GM18951 (cell line): ENCODE results near the gene DIPK1A.

Experiments used
- POLR2A ChIP-seq: IDR thresholded peaks from 4 replicates; pipeline ENCODE4 v1.6.1; 2011; ENCODE audit warnings: mild to moderate bottlenecking; ENCODE audit not compliant: insufficient read length, insufficient read depth; ENCODE audit errors: extremely low read depth
- in situ Hi-C: fragments of 300-500 bp; cut with MboI; formaldehyde crosslinking; loops from one replicate; pipeline ENCODE4 v1.12.0; 2022; ENCODE audit warnings: low sequenced_read_pairs, mixed read lengths, inconsistent platforms; ENCODE audit not compliant: unreplicated experiment

Gene DIPK1A

DNA sequence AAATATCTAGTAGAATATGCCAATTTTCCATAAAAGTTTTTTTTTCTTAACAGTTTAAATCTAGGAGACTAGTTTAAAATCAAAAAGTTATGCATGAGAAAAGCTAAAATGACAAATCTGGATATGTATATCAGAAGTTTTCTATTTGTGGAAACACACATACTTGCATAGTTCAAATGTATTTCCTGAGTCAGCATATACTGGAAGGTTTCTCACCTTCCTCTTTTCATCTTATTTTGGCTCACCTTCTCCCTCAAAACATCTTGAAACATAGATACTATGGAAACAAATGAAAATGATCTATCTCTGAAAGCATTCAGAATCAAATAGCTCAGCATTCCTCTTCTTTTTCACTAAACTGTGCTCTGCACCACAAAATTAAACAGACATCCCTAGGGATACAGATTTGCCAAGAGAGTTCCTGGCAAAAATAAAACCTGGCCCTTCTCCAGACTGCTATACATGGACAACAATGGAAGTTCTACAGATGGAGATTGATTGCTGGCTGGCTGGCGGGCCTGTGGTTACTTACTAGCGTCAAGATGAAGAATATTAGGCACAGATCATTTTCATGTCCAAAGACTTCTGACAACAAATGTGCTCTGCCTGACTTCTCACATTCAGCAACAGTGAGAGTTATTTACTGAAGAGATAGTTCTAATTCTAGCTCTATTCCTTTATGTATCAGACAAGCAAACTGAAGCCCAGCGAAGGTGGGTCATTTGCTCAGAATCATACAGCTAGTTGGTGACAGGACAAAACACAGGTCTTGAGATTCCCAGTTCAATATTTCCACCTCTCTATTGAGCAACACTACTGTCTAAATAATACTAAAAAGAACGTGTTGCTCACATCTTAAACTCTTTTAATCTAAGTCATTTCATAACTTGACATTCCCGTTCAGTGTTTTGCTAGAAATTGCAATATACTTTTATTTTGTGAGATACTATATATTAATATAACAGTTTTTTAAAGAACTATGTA is 26.6 kb downstream of the DIPK1A start:
- TF ChIP-seq POLR2A = no peak
- in situ Hi-C loops = no loop called here

DNA sequence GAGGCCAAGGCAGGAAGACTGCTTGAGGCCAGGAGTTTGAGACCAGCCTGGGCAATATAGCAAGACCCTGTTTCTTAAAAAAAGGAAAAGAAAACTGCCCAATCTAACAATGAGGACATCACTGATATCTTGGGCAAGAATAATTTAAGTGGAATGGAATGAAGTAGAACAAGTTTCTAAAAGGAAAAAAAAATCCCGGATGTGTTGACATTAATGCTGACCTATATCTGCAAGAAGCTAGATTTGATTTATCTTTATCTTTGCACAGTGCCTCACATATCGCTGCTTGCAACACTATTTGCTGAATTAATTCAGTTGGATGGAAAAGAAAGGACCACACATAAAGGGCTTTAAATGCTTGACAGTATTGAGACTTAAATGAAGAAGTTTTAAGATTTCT is 27.8 kb downstream of the DIPK1A start:
- in situ Hi-C loops = no loop called here
- no peak for TF ChIP-seq POLR2A

DNA sequence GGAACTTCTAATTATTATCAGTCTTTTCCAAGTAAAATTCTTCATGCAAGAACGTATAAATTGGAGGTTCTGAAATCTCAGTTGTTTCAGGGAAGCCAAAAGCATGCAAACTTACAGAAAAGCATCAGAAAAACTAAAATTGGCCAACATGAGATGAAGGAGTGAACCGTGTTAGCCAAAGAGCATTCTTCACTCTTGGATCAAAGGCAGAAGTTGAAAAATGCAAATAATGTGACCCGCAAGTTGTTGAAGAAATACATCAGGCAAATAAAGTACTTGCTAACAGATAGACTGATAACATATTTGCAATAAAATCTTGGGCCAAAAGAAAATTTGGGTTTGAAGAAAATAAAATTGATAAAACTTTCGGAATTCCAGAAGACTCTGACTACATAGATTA is 29.6 kb downstream of the DIPK1A start:
- TF ChIP-seq POLR2A = no peak
- in situ Hi-C loops = no loop called here

DNA sequence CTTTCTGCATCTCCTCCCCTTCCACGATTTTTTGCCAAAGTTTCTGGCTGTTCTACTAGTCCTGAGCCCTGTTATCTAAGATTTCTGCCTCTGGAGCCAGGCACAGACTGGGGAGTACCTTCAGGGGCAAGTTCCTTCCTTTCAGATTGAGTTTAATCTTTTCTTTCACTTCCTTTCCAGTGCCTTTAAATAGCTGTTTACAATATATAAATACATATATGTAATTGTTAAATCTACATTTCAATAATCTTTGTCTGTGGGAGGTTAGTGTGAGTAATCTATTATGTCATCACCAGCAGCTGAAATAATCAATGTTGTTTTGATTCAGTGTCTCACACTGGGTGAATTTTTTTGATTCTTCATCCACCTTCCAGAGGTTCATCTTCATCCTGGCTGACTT is 31.8 kb downstream of the DIPK1A start:
- in situ Hi-C loops = no loop called here
- no peak for TF ChIP-seq POLR2A

DNA sequence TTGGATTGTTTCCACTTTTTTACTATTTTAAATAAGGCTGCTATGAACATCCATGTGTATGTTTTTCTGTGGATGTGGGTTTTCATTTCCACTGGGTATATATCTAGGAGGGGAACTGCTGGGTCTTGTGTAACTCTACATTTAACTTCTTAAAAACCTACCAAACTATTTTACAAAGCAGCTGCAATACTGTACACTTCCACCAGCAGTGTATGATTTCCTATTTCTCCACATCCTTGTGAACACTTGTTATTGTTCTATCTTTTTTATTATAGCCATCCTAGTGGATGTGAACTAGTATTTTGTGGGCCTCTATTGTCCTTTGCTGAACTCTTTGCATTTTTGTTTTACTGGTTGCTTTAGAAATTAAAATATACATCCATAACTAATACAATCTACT is 33.4 kb downstream of the DIPK1A start:
- in situ Hi-C loops = no loop called here

DNA sequence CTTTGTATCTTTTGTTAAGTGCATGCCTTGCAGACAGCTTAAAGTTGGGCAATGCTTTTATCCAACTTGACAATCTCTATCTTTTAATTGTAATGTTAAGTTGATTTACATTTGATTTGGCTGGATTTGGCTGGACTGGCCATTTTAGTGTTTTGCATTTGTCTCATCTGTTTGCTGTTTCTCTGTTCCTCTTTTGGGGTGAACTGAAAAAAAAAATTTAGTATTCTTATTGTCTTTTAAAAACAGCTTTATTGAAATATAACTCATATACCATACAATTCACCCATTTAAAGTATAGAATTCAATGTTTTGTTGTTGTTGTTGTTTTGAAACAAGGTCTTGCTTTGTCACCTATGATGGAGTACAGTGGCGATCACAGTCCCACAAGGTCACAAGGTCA is 34.4 kb downstream of the DIPK1A start:
- in situ Hi-C loops = no loop called here
- TF ChIP-seq POLR2A = no peak

More for the DNA sequence above, 33.4 kb downstream of the DIPK1A start:
- TF ChIP-seq POLR2A = no peak

DNA sequence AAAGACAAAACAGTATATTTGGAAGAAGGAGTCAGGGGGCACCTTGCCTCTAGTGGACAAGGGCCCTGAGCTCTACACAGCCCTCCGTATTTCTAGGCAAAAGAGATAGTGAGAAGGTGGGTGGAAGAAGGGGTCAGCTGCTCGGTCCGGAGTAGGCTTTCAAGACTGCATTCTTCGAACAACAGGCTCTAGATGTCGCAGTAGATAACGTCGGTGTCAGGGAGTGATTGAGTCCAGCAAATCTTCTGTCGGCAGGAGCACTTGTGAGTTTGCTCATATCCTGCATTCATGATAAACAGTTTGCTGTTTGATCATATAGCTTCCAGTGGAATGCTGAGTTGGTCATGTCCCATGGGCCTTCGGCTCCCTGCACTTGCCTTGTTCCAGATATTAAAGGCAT is 36.8 kb downstream of the DIPK1A start:
- in situ Hi-C loops = no loop called here
- TF ChIP-seq POLR2A = no peak

DNA sequence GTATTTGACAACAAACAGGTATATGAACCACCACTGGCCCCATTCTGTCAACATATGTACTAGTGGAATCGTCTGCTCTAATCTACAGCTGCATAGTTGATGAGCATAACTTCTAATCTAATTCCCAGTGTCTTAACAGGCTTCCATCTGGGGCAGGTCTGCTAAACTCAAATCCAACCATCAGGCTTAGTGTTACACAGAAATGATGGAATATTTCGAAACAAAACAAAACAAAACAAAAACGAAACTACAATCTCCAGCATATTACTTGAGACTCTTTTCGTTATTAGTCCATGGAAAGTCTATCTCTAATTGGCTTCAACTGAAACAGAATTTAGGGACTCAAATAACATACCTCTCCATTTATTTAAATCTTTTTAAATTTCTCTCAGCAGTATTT is 37.6 kb downstream of the DIPK1A start:
- TF ChIP-seq POLR2A = no peak
- in situ Hi-C loops = no loop called here

DNA sequence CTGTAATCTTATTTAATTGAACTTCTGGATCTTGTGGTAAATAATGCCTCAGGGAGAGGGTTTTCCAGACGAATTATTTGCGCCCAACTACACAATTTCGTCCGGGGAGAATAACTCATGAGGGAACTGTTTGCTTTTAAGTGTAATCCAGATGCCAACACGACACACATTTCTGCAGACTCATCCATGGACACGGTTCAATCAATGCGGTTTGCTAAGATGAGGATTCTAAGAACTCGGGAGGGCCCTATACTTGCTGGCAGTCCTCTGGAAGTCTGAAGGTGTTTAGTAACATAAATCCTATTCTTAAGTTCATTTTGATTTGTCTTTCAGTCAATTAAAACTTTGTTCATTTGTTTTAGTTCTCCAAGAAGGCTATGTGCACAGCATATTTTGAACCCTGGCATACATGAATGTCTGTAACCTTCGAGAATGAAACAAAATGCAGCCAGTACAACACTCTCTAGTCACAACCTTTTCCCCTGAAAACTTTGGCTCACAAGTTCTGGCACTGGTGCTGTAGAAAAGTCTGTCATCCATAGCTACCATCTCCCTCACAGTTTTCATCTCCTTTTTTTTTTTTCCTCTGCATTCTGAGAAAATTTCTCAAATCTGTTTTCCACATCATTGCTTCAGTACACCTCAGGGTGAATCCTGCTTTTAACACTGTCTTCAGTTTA is 38.8 kb downstream of the DIPK1A start:
- in situ Hi-C loops = no loop called here
- TF ChIP-seq POLR2A = no peak

DNA sequence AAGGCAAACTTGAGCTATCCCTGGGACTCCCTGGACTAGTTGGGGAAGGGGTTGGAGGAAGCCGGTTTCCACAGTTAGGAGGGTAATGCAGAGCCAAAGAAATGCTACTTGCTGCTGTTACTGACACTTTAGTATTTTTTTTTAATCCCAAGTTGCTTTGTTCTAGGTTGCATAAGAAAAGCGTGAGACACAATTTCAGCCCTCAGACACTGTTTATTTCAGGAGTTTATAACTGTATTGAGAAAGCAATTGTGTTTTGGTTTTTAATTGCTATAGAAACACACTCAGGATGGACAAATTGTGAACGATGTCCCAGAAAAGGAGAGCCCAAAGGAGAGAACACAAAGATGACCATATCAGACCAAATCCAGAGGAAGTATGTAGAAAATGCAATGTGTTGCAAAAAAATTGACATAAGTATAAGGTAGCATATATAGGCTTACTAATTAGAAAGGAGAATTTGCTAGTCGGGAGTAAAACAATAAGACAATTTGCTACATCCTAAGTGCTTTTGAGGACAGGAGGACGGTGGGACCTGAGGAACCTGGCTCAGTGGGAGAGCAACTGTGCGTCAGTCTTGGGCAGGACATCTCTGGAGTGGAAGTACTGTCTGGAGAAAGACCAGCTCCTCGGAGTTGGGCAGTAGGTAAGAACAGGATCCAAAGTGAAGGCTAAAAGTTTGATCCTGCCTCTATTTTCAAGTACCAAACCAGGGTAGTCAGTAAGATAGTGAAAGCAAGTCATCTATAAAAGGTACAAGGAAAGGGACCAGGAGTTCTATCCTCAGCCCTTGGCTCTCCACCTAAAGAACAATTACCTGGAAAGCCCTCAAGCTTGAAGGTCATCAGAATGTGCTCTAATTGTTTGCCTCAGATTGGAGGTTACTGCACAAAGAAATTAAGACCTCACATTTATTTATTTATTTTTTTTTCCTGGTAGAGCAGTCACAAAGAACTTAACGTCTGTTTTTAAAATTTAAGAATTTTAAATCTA is 39.9 kb downstream of the DIPK1A start:
- TF ChIP-seq POLR2A = no peak
- in situ Hi-C loops = no loop called here

DNA sequence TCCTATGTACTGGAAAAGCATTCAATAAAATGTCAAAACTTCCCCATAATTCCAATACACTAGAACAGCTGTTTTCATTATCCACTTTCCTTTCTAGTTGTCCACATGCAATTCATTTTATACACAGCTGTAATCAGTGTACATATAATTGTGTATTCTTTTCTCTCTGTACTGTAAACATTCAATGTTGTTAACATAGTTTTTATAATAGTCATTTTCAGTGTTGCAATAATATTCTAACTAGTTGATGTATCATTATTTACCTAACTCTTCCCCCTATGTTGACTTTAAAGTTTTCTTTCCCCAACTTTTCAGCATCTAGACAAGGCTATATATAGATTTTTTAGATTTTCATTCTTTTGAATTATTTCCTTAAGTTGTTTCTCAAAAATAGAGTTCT is 44.4 kb downstream of the DIPK1A start:
- no peak for TF ChIP-seq POLR2A
- in situ Hi-C loops = no loop called here

DNA sequence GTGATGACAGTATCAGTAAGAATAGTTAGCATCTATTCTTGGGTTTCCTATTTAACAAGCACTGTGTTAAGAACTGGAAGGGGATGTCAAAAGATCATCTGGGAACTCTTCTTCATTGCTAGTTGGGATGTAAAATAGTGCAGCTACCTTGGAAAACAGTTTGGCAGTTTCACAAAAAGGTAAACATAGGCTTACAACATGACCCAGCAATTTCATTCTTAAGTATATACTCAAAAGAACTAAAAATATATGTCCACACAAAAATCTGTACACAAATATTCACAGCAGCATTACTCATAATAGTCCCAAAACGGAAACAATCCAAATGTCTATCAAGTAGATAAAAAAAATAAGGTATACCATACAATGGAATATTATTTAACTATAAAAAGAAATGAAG is 45.7 kb downstream of the DIPK1A start:
- no peak for TF ChIP-seq POLR2A
- in situ Hi-C loops = no loop called here

DNA sequence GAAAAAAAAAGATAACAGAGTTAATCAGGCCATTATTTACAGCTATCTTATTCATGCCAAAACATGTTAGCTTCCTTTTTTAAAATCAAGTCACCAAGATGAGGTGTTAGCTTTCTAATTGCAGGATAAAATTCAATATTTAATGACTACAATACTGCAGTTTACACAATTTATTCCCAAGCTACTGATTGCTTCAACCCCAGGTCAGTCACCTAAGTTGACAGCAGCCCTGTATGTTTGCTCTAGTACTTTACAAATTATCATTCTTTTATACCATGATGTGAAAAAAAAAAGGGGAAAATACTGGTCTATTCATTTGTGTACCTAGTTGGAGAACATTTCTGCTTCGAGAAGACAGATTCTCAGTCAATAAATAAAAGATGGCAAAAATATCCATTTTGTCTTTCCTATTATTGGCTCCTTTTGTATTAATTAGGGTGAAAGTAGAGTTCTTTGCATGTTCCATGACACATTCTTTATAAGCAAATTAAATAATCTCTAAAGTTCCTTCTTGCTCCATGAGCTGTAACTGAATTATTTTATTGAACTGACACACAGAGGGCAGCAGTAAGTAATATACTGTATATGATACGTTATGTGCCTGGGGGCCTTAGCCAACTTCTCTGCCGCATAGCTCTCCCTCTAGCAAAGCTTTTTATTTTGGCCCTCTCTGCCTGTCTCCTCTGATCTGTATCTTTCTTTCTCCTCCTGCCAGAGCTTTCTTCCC is 48.0 kb downstream of the DIPK1A start:
- TF ChIP-seq POLR2A = no peak
- in situ Hi-C loops = no loop called here

DNA sequence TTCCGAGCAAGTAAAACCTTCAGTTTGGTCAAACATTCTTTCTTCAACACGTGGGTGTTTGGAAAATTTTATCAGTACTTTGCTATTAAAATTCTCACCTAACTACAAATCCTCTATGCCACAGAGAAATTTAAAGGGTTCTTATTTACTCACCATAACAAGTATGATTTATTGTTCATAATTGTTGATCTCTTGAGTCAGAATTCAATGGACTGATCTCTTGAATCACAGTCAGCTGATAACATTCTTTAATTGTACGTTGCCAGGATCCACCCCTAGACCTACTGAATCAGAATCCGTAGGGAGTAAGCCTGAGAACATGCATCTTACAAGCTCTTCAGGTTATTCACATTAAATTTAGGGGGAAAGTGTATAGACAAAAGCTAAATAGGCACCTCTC is 51.2 kb downstream of the DIPK1A start:
- in situ Hi-C loops = no loop called here
- TF ChIP-seq POLR2A = no peak
